Measurements from ENCODE around the gene ABCC10.
"Not testable (repeated sequence)": the region's sequence is repeated elsewhere in the genome, so short reads cannot be mapped to it uniquely, and the experiment has no call there.

Gene ABCC10

DNA sequence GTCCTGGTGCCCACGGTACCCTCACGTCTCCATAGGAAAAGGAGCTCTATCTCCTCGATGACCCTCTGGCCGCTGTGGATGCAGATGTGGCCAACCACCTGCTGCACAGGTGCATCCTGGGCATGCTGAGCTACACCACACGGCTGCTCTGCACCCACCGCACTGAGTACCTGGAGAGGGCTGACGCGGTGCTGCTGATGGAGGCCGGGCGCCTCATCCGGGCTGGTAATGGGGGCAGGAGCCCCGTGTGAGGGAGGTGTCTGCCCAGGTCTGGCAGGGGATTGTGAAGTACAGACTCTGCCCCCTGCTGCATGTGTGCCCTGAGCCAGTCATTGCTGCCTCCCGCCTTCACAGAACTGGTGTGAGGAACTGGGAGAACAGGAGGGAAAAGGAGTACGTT is 15.6 kb downstream of the ABCC10 start:
- no peak for DNase-seq (ENCODE audit: low read depth in 2 of 2, low spot score in 1 of 2)

DNA sequence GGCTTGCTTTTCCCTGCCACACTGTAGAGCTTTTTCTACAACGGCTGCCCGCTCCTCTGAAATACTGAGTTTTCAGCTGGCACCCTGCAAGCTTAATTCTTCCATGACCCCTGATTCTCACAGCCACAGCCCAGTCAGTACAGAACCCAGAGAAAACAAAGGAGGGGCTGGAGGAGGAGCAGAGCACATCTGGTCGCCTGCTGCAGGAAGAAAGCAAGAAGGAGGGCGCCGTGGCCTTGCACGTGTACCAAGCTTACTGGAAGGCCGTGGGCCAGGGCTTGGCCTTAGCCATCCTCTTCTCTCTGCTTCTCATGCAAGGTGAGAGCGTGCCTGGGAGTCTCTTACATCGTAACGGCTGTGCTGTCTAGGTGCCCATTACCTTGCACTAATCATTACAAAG is 16.7 kb downstream of the ABCC10 start:
- no peak for DNase-seq (ENCODE audit: low read depth in 2 of 2, low spot score in 1 of 2)

DNA sequence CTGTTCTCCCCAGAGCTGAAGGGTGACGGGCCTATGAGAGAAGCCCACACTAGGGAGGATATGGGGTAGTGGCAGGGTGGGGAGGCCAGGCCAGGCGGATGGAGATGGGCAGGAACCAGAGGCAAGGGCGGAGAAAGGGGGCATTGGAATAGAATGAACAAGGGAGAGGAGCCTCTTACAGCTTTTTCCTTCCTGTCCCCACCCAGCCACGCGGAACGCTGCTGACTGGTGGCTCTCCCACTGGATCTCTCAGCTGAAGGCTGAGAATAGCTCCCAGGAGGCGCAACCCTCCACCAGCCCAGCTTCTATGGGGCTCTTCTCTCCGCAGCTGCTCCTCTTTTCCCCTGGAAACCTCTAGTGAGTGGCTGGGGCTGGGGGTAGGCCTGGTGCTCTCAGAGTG is 17.2 kb downstream of the ABCC10 start:
- no peak for DNase-seq (ENCODE audit: low read depth in 2 of 2, low spot score in 1 of 2)

DNA sequence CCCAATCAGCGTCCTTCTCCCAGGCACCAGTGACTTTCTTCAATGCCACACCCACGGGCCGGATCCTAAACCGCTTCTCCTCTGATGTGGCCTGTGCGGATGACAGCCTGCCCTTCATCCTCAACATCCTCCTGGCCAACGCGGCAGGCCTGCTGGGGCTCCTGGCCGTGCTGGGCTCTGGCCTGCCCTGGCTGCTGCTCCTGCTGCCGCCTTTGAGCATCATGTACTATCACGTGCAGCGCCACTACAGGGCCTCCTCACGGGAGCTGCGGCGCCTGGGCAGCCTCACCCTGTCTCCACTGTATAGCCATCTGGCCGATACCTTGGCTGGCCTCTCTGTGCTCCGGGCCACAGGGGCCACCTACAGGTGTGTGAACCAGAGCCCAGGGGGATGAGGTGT is 18.2 kb downstream of the ABCC10 start:
- no peak for DNase-seq (ENCODE audit: low read depth in 2 of 2, low spot score in 1 of 2)

DNA sequence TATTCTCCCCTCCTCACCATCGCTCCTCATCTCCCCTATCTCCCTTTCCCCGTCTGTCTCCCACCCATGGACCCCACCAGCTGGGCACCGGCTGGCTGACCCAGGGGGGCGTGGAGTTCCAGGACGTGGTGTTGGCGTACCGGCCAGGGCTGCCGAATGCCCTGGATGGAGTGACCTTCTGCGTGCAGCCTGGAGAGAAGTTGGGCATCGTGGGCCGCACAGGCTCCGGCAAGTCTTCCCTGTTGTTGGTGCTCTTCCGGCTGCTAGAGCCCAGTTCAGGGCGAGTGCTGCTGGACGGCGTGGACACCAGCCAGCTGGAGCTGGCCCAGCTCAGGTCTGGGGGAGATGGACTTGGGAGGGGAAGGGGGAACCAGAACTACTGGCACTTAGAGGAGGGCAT is 20.3 kb downstream of the ABCC10 start:
- no peak for DNase-seq (ENCODE audit: low read depth in 2 of 2, low spot score in 1 of 2)

DNA sequence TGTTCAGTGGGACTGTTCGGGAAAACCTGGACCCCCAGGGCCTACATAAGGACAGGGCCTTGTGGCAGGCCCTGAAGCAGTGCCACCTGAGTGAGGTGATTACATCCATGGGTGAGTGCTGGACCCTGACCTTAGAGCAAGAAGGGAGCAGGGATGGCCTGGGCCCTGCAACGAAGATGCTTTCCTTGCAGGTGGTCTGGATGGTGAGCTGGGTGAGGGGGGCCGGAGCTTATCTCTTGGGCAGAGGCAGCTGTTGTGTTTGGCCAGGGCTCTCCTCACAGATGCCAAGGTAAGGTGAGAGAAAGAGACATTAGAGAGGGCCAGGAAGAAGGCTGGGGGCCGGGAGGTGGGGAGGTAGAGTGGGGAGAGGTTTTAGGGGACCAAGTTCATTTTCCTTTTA is 21.6 kb downstream of the ABCC10 start:
- DNase-seq (ENCODE audit: low read depth in 2 of 2, low spot score in 1 of 2): no peak

DNA sequence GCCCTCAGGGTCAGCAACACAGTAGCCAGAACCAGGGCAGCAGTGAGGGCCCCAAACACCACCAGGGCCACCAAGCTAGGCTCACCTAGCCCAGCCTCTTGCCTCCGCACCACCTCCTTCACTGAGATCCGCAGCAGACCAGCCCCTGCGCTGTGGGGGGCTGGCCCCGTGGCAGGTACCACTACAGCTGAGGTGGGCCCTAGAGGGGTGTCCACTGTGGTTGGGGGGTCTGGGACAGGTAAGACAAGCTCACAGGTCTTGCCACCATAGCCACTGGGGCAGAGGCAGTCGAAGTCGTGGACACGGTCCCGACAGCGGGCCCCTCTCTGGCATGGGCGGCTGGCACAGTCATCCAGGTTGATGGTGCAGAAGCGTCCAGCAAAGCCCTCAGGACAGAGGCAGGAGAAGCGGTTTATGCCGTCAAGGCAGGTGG is 23.4 kb downstream of the ABCC10 start:
- no peak for DNase-seq (ENCODE audit: low read depth in 2 of 2, low spot score in 1 of 2)

DNA sequence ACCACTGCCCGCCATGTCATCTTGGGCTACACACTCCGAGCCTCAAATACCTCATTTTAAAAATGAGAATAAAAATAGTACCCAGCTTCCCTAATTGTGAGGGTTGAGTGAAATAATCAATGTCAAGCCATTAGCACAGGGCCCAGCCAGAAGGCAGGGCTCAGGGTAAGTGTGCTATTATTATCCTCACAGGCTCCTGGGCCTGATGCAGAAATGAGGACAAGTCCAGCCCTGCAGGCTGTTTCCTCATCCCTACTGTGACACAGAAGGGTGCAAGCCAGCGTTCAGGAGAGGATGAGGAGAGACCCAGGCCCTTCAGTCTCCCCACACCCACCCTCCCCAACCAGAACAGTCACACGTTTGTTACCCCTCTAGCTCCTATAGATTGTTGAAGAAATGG is 24.0 kb downstream of the ABCC10 start:
- DNase-seq (ENCODE audit: low read depth in 2 of 2, low spot score in 1 of 2): no peak

DNA sequence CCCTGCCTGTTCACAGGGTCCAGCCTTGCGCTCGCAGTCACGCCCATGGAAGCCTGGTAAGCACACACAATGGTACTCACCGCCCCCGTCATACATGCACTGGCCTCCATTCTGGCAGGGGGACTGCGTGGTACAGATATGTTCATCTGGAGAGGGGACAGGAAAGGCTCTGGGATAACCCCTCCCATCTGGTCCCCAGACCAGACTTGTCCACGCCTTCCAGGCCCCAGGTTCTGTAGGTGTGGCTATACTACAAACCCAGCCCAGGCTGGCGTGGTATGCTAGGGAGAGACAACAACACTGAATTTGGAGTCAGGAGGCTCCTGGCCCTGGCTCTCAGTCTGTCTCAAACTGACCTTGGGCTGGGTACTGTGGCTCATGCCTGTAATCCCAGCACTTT is 24.6 kb downstream of the ABCC10 start:
- no peak for DNase-seq (ENCODE audit: low read depth in 2 of 2, low spot score in 1 of 2)

DNA sequence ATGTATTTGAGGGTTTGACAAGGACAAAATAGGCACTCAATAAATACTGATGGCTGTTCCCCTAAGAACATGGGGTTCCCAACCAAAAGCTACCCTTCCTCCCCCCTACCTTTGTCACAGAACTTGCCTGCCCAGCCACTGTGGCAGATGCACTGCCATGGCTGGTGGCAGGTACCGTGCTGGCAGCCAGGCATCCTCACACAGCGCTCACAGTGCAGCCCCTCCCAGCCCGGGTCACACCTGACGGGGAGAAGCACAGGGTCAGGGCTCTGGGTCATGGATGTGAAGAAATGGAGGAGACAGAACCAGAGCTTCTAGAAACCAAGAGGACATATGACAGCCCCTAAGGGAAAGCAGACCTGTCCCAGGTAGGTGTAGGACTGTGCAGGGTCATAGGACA is 25.6 kb downstream of the ABCC10 start:
- no peak for DNase-seq (ENCODE audit: low read depth in 2 of 2, low spot score in 1 of 2)

DNA sequence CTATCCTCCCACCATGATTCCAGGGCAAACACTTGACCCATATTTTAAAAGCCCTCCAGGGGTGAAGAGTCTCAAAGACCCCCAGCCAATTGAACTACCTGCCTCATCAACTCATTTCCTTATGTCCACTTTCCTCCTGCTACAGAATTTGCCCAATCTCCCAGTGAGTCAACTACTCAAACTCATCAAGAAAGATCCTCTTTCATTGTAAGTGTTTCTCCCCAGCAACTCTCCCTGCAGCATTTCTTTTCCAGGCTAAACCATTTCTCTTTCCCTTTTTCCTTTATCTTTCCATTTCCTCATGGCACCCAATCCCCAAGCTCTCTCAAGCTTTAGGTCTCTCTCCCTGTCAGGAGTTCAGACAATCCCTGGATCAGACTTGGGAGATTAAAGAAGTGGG is 26.5 kb downstream of the ABCC10 start:
- DNase-seq (ENCODE audit: low read depth in 2 of 2, low spot score in 1 of 2): no peak

DNA sequence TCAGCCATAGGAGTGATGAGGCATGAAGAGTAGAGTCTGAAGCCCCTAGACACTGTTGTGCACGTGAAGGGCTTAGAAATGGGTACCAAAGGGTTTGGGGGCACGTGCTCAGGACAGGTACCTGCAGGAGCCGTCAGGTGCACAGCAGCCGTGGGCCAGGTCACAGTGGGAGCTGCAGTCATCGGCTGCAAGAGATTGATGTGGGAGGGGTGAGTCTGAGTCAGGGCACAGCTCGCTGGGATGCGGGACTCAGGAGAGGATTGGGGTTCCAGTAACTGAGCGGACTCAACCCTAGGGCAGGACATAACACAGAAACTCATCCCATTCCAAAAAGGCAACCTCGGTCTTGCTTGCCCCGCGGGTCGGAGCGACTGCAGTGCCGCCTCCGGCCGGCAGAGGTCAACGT is 27.0 kb downstream of the ABCC10 start:
- DNase-seq (ENCODE audit: low read depth in 2 of 2, low spot score in 1 of 2): peak; percentile 26 to 43

DNA sequence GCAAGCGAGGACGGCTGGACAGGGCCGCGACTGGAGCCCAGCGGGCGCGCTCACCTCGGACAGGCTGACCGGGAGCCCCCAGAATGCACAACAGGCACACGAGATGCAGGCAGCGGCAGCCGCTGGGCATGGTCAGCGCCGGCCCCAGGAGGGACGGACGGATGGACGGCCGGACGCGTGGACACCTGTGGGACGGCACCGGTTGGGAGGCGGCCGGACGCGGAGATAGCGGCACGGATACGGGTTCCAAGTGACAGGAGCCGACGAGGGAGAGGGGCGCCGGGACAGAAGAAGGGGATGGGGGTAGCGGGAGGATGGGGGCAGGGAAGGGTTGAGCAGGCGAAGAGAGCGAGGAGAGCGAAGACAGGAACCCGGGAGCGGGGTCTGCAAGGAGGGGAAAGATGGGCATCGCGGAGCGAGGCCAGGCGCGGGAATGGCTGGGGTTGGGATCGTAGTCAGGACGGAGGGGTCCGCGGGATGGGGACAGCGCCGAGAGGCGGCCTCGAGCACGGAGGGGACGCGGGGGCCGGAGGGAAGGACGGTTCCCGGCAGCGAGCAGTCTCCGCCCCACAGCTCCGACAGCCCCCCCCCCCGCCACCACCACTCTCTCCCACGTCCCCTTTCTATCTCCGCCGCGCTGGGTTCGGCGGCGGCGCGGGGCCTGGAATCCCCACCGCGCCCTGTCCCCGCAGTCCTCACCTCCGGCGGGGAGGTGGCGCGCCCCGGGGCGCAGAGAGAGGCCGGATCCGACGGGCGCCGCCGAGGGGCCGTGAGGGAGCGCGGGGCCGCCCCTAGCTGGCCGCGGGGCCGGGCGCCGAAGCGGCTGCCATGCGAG is 27.6 kb downstream of the ABCC10 start:
- DNase-seq (ENCODE audit: low read depth in 2 of 2, low spot score in 1 of 2): peak in 1 of 2 donors; percentile 4

DNA sequence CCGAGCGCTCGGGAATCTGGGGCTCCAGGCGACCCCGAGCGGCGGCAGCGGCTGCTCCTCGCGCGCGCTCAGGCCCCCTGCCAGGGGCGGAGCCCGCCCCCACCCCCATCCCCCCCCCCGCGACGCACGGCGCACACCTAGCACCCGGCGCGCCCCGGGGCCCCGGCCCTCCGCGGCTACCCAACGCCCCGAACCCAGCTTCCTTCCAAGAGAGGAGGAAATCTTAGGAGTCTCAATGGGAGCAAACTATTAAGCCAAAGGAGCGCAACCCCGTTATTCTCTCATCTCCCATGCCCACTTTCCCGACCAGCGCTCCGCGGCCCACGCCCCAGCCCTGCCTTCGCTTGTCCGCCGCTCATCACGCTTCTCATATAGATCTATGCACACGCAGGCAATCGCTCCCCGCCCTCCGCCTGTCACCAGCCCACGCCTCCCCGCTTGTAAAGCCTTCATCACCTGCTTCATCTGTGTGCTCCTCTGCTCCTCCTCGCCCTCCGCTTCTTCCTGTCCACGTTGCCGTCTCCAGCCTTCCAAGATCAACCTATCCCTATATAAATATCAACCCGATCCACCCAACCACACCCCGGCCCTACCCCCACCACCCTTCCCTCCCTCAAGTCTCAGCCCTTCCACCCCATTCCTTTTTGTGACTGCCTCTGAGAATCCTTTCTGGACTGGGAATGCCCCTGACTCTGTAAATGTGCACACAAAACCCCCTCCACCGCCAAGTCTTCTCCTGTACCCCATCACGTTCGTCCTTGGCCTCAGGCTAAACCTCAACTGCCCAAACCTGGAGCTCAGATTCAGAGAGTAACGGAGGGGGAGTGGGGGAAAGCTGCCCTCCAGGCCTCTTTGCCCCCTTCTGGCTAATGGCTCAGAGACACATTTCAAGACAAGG is 28.4 kb downstream of the ABCC10 start, which contains the start of gene DLK2:
Gene DLK2, minus strand, starts transcription at position 18 of the 898 bp plus-strand sequence. CDS start 723 bp downstream, outside the sequence.
- peak in 1 of 2 donors; percentile 5 for DNase-seq (ENCODE audit: low read depth in 2 of 2, low spot score in 1 of 2)

DNA sequence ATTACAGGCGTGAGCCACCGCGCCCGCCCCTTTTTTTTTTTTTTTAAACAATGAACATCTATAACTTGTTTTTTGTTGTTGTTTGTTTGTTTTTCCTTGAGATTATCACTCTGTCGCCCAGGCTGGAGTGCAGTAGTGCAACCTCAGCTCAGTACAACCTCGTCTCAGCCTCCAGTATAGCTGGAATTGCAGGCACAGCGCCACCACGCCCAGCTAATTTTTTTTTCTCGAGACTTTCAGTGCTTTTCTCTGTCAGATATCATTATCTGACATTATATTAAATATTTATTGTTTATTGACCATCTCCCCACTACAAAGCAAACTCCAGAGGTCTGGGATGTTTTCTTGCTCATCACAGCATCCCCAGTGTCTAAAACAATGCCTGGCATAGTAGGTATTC is 30.3 kb downstream of the ABCC10 start:
- no peak for DNase-seq (ENCODE audit: low read depth in 2 of 2, low spot score in 1 of 2)

DNA sequence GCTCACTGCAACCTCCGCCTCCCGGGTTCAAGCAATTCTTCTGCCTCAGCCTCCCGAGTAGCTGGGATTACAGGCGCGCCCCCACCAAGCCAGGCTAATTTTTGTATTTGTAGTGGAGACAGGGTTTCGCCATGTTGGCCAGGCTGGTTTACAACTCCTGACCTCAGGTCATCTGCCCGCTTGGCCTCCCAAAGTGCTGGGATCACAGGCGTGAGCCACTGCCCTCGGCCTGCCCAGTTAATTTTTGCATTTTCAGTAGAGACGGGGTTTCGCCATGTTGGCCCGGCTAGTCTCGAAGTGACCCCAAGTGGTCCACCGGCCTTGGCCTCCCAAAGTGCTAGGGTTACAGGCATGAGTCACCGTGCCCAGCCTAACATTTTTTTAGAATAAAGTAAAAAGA is 30.8 kb downstream of the ABCC10 start:
- not testable (repeated sequence) for DNase-seq (ENCODE audit: low read depth in 2 of 2, low spot score in 1 of 2)

DNA sequence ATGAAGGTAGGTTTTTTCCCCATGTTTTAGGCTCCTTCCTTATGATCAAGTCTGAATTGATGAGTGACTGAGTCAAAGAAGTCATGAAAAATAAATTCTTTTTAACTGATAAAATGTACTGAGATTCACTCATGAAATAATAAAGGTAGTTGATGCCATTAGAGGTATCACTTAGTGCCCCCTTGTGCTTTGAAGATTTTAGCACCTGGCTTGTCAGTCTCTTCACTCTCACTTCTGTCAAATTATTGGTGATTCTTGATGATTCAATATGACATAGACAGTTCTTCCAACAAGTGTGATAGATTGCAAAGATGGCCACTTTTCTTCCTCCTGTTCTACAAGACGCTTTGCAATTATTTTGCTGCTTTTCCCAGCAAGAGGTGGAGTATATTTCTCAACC is 32.2 kb downstream of the ABCC10 start:
- no peak for DNase-seq (ENCODE audit: low read depth in 2 of 2, low spot score in 1 of 2)

DNA sequence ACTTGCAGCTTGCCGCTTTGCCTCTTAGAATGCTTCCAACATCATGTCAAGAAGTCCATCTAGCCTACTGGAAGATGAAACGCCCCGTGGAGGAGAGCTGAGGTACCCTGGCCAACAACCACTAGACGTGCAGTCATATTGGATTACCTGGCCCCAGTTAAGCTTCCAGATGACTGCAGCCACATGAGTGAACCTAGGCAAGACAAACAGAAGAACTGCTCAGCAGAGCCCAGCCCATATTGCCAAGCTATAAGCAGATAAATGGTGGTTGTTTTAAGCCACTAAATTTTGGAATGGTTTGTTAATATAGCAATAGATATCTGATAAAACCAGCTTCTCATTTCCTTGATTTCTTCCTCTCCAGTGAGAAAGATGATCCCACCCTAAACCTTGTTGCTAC is 32.7 kb downstream of the ABCC10 start:
- no peak for DNase-seq (ENCODE audit: low read depth in 2 of 2, low spot score in 1 of 2)

DNA sequence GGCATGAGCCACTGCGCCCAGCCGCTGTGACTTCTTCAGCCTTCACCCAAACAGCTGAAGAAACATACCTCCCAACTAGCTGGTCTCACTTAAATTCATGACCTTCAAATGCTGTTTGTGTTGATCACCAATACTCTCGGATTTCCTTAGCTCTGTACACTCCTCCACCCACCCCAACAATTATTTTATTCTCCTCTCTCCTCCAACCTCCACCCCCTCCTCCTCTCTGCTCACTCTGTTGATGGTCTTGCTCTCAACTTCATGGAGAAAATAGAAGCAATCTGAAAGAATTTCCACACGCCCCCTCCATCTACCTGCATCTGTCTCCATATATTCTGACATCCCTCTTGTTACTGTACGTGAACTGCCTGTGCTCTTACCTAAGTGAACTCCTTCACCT is 34.6 kb downstream of the ABCC10 start:
- DNase-seq (ENCODE audit: low read depth in 2 of 2, low spot score in 1 of 2): no peak

DNA sequence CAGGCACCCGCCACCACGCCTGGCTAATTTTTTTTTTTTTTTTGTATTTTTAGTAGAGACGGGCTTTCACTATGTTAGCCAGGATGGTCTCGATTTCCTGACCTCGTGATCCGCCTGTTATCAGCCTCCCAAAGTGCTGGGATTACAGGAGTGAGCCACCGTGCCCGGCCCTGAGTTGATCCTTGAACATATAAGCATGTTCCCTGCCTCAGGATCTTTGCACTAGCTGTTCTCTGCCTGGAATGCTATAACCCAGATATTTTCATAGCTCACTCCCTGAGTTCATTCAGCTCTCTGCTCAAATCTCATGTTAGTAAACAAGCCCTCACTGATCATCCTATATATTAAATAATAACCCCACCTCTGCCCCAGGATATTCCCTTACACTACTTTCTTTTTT is 37.0 kb downstream of the ABCC10 start:
- DNase-seq (ENCODE audit: low read depth in 2 of 2, low spot score in 1 of 2): no peak

DNA sequence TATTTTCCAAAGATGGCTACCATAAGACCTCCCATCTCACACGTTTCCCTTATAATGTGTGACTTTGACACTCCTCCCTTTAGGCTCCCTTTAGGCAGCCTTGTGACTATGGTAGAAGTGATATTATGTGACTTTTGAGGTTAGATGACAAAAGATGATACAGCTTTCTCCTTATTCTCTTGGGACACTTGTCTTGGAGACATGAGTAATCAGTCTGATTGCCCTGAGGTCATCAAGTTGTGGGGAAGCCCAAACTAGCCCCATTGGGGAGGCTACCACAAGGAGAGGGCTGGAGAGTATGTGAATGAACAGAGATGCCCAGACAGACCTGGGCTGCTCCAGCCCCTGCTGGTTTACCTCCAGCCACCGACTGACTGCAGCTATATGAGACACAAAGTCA is 38.6 kb downstream of the ABCC10 start:
- DNase-seq (ENCODE audit: low read depth in 2 of 2, low spot score in 1 of 2): no peak

DNA sequence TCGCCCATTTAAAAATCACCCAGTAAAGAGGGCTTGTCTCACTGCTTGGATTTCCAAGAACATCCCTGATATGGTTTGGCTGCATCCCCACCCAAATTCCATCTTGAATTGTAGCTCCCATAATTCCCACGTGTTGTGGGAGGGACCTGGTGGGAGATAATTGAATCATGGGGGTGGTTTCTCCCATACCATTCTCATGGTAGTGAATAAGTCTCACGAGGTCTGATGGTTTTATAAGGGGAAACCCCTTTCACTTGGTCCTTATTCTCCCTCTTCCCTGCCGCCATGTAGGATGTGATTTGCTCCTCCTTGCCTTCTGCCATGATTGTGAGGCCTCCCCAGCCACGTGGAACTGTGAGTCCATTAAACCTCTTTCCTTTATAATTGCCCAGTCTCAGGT is 39.9 kb downstream of the ABCC10 start:
- DNase-seq (ENCODE audit: low read depth in 2 of 2, low spot score in 1 of 2): not testable (repeated sequence)

Measured in stimulated activated CD8-positive, alpha-beta memory T cell treated with anti-CD3 and anti-CD28 coated beads, Interleukin-4, amount 100 ng/mL, for 1 hour (primary cell).